Endothelial cell of umbilical vein (primary cell): ENCODE results near the gene CLDND2.

Source experiments
- JUN ChIP-seq: IDR thresholded peaks from 2 replicates; pipeline ENCODE4 v1.6.1; 2011; ENCODE audit warnings: borderline replicate concordance, low read depth; ENCODE audit not compliant: insufficient read length, insufficient read depth
- POLR2A ChIP-seq: IDR thresholded peaks from 2 replicates; pipeline ENCODE4 v1.6.1; 2012; ENCODE audit warnings: low read depth, mild to moderate bottlenecking, control low read depth, low read length
- TF ChIP-seq, protein P1 (sequence below), 2 donors: IDR thresholded peaks; 1 replicate in 1 of 2; 2 replicates in 1 of 2; pipeline ENCODE4 v1.5.1; 2011; ENCODE audit warnings: low read length in 2 of 2, mild to moderate bottlenecking in 2 of 2, moderate library complexity in 2 of 2, control low read depth in 1 of 2, inconsistent platforms in 1 of 2, low read depth in 1 of 2; ENCODE audit not compliant: insufficient read depth in 1 of 2; ENCODE audit errors: extremely low read depth in 1 of 2

DNA sequence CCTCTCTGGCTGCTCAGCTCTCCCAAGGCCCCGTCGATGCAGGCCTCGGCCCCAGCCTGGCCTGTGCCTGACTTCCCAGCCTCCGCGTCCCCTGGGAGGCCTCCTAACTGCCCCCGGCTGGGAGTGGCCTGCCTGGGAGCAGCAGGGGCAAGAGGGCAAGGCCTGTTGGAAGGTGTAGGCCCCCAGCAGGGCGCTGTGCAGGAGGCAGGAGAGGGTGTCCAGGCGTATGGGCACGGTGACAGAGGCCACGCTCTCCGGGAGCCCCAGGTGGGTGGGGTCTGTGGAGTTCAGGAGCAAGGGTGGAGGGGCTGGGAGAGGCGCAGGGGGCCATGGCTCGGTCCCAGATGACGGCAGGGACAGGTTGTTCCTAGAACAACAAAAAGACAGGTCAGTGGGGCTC, 20.3 kb upstream of the CLDND2 start:
- TF ChIP-seq, protein P1, sequence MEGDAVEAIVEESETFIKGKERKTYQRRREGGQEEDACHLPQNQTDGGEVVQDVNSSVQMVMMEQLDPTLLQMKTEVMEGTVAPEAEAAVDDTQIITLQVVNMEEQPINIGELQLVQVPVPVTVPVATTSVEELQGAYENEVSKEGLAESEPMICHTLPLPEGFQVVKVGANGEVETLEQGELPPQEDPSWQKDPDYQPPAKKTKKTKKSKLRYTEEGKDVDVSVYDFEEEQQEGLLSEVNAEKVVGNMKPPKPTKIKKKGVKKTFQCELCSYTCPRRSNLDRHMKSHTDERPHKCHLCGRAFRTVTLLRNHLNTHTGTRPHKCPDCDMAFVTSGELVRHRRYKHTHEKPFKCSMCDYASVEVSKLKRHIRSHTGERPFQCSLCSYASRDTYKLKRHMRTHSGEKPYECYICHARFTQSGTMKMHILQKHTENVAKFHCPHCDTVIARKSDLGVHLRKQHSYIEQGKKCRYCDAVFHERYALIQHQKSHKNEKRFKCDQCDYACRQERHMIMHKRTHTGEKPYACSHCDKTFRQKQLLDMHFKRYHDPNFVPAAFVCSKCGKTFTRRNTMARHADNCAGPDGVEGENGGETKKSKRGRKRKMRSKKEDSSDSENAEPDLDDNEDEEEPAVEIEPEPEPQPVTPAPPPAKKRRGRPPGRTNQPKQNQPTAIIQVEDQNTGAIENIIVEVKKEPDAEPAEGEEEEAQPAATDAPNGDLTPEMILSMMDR (IDR thresholded peaks at IDR 0.05; ENCODE audit: extremely low read depth in 1 of 2, insufficient read depth in 1 of 2, low read depth in 1 of 2, low read length in 2 of 2): no peak
- no peak for TF ChIP-seq JUN
- no peak for TF ChIP-seq POLR2A
